GM23338 (cell line): ENCODE data around the gene EIF3B. TPM values are rescaled to one million over a fixed set of nuclear protein-coding genes. Genes with fewer than 3 reads are reported as not detected.

Source experiments
- ATAC-seq: fragments of 200-7000 bp; cut with Tn5 transposase; 3 replicates; pipeline ENCODE4 v1.9.1; 2020
- DNase-seq: peaks from one replicate; pipeline ENCODE4 v3.0.0-alpha.2; 2015; ENCODE audit warnings: low spot score
- H2AFZ ChIP-seq: fragments of 200-600 bp; sonication (generic); 2 replicates; pipeline ENCODE4 v1.8.0; 2016; ENCODE audit warnings: antibody characterized with exemption, mild to moderate bottlenecking, moderate library complexity
- H3F3A ChIP-seq: fragments of 200-600 bp; sonication (generic); replicated peaks from 2 replicates; pipeline ENCODE4 v1.8.0; 2017; ENCODE audit warnings: antibody characterized with exemption, mixed run types, low read depth
- H3K27ac ChIP-seq: fragments of 200-600 bp; sonication (generic); 2 replicates; pipeline ENCODE4 v1.6.1; 2016; ENCODE audit warnings: low read depth
- H3K27me3 ChIP-seq: fragments of 200-600 bp; sonication (generic); 2 replicates; pipeline ENCODE4 v1.8.0; 2016; ENCODE audit warnings: mild to moderate bottlenecking, mixed run types, moderate library complexity; ENCODE audit not compliant: insufficient read depth
- H3K36me3 ChIP-seq: fragments of 200-600 bp; sonication (generic); 2 replicates; pipeline ENCODE4 v1.8.0; 2016; ENCODE audit warnings: mild to moderate bottlenecking; ENCODE audit not compliant: insufficient read depth
- H3K4me1 ChIP-seq: fragments of 200-600 bp; sonication (generic); 2 replicates; pipeline ENCODE4 v1.8.0; 2016; ENCODE audit warnings: mild to moderate bottlenecking, moderate library complexity; ENCODE audit not compliant: insufficient read depth
- H3K4me2 ChIP-seq: fragments of 200-600 bp; sonication (generic); 2 replicates; pipeline ENCODE4 v1.7.1; 2017; ENCODE audit warnings: mixed run types
- H3K4me3 ChIP-seq: fragments of 200-600 bp; sonication (generic); 2 replicates; pipeline ENCODE4 v1.6.1; 2016; ENCODE audit warnings: mixed run types
- H3K79me2 ChIP-seq: fragments of 200-600 bp; sonication (generic); replicated peaks from 2 replicates; pipeline ENCODE4 v1.8.0; 2017; ENCODE audit warnings: mild to moderate bottlenecking; ENCODE audit not compliant: insufficient read depth
- H3K9me2 ChIP-seq: fragments of 200-600 bp; sonication (generic); 2 replicates; pipeline ENCODE4 v1.8.0; 2017; ENCODE audit not compliant: insufficient read depth
- H4K20me1 ChIP-seq: fragments of 200-600 bp; sonication (generic); replicated peaks from 2 replicates; pipeline ENCODE4 v1.8.0; 2017; ENCODE audit warnings: mild to moderate bottlenecking; ENCODE audit not compliant: insufficient read depth
- H3K27ac Mint-ChIP-seq: 2 replicates; pipeline ENCODE4 v1.8.0; 2020; ENCODE audit warnings: inconsistent platforms, mild to moderate bottlenecking, moderate library complexity, mixed read lengths
- H3K27me3 Mint-ChIP-seq: 3 replicates; pipeline ENCODE4 v1.8.0; 2022; ENCODE audit warnings: low read depth, mild to moderate bottlenecking, moderate library complexity, mixed read lengths, inconsistent platforms; ENCODE audit not compliant: insufficient read depth, poor library complexity
- H3K36me3 Mint-ChIP-seq: 3 replicates; pipeline ENCODE4 v1.8.0; 2021; ENCODE audit warnings: low read depth, mild to moderate bottlenecking, inconsistent platforms, moderate library complexity, mixed read lengths
- H3K4me1 Mint-ChIP-seq: 3 replicates; pipeline ENCODE4 v1.8.0; 2020; ENCODE audit warnings: mild to moderate bottlenecking, inconsistent platforms, mixed read lengths
- H3K4me3 Mint-ChIP-seq: 3 replicates; pipeline ENCODE4 v1.8.0; 2021; ENCODE audit warnings: moderate library complexity, mild to moderate bottlenecking, inconsistent platforms, mixed read lengths
- H3K9me3 Mint-ChIP-seq: 3 replicates; pipeline ENCODE4 v1.8.0; 2020; ENCODE audit warnings: moderate library complexity, mild to moderate bottlenecking, inconsistent platforms, mixed read lengths
- EZH2 ChIP-seq: fragments of 200-600 bp; sonication (generic); IDR thresholded peaks from one replicate; pipeline ENCODE4 v1.8.0; 2017; ENCODE audit warnings: antibody characterized with exemption, mild to moderate bottlenecking, low read depth; ENCODE audit not compliant: unreplicated experiment
- EZH2phosphoT487 ChIP-seq: fragments of 200-600 bp; sonication (generic); IDR thresholded peaks from one replicate; pipeline ENCODE4 v1.8.1; 2018; ENCODE audit warnings: antibody characterized with exemption; ENCODE audit not compliant: unreplicated experiment
- JUNB ChIP-seq: IDR thresholded peaks from one replicate; pipeline ENCODE4 v1.6.1; 2016; ENCODE audit warnings: antibody characterized with exemption; ENCODE audit not compliant: unreplicated experiment
- NANOG ChIP-seq: IDR thresholded peaks from 2 replicates; pipeline ENCODE4 v1.6.1; 2016; ENCODE audit warnings: antibody characterized with exemption, borderline replicate concordance
- STAT1 ChIP-seq: IDR thresholded peaks from one replicate; pipeline ENCODE4 v1.6.1; 2016; ENCODE audit warnings: antibody characterized with exemption; ENCODE audit not compliant: unreplicated experiment
- polyA plus RNA-seq: library from polyadenylated mRNA; unstranded; fragments of >200 nt; fragmentation: Nextera tagmentation; extraction: Ambion mirVana; gene quantifications from 2 replicates; pipeline ENCODE4 v1.2.1, GENCODE V29; 2016
- total RNA-seq: library from RNA; depleted of rRNA; stranded (reverse); fragments of >200 nt; shearing (Covaris generic); gene quantifications from 2 replicates; pipeline ENCODE4 v1.2.3, GENCODE V29; 2014
- TF ChIP-seq, protein P1 (sequence below): fragments of 250-450 bp; sonication (Bioruptor Pico); IDR thresholded peaks from 2 replicates; pipeline ENCODE4 v1.5.0; 2020; ENCODE audit warnings: mild to moderate bottlenecking, moderate library complexity
- TF ChIP-seq, protein P2 (sequence below), 2 experiments: fragments of 200-600 bp in 1 of 2; sonication (generic) in 1 of 2; conservative IDR thresholded peaks; 2 replicates each; pipeline versions ENCODE4 v1.5.1 to v1.6.1; 2016 to 2017; ENCODE audit warnings: antibody characterized with exemption in 2 of 2, low read depth in 2 of 2, mild to moderate bottlenecking in 2 of 2, moderate library complexity in 1 of 2

The EIF3B gene
- total and polyA plus RNA-seq, 2 experiments from 2014 or later = 106 to 355 TPM

DNA sequence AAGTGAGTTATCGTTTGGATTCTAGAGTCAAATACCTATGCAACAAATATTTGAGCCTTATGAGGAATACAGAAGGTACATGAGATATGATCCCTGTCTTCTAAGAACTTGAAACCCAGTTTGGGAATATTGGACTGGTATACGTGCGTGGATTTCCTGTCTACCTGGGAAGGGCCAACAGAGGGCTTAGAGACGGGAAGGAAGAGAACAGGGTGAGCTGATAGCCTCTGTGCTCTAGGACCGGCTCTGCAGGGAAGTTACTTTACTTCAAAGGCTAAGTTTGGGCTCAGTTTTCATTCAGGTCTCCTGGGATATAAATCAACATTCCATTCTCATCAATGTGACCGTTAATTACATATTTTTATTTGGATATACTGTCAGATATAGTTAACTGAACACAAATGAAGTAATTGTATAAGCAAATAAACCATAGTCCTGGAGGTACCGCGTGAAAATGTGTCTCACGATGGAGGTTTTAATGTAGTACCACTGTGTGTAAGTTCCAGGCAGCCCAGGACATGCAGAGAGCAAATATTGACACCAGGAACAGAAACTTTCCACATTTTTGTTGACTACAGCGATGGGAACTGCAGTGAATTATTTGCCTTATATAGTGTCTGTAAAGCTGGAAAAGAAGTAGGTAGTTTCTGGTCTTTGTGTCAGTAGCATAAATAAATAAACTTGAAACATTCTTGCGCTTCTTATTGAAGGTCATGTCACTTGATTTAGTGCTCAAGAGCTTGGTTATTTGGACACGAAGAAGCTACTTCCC, 57.4 kb downstream of the EIF3B start (continued):
- TF ChIP-seq, protein P1, sequence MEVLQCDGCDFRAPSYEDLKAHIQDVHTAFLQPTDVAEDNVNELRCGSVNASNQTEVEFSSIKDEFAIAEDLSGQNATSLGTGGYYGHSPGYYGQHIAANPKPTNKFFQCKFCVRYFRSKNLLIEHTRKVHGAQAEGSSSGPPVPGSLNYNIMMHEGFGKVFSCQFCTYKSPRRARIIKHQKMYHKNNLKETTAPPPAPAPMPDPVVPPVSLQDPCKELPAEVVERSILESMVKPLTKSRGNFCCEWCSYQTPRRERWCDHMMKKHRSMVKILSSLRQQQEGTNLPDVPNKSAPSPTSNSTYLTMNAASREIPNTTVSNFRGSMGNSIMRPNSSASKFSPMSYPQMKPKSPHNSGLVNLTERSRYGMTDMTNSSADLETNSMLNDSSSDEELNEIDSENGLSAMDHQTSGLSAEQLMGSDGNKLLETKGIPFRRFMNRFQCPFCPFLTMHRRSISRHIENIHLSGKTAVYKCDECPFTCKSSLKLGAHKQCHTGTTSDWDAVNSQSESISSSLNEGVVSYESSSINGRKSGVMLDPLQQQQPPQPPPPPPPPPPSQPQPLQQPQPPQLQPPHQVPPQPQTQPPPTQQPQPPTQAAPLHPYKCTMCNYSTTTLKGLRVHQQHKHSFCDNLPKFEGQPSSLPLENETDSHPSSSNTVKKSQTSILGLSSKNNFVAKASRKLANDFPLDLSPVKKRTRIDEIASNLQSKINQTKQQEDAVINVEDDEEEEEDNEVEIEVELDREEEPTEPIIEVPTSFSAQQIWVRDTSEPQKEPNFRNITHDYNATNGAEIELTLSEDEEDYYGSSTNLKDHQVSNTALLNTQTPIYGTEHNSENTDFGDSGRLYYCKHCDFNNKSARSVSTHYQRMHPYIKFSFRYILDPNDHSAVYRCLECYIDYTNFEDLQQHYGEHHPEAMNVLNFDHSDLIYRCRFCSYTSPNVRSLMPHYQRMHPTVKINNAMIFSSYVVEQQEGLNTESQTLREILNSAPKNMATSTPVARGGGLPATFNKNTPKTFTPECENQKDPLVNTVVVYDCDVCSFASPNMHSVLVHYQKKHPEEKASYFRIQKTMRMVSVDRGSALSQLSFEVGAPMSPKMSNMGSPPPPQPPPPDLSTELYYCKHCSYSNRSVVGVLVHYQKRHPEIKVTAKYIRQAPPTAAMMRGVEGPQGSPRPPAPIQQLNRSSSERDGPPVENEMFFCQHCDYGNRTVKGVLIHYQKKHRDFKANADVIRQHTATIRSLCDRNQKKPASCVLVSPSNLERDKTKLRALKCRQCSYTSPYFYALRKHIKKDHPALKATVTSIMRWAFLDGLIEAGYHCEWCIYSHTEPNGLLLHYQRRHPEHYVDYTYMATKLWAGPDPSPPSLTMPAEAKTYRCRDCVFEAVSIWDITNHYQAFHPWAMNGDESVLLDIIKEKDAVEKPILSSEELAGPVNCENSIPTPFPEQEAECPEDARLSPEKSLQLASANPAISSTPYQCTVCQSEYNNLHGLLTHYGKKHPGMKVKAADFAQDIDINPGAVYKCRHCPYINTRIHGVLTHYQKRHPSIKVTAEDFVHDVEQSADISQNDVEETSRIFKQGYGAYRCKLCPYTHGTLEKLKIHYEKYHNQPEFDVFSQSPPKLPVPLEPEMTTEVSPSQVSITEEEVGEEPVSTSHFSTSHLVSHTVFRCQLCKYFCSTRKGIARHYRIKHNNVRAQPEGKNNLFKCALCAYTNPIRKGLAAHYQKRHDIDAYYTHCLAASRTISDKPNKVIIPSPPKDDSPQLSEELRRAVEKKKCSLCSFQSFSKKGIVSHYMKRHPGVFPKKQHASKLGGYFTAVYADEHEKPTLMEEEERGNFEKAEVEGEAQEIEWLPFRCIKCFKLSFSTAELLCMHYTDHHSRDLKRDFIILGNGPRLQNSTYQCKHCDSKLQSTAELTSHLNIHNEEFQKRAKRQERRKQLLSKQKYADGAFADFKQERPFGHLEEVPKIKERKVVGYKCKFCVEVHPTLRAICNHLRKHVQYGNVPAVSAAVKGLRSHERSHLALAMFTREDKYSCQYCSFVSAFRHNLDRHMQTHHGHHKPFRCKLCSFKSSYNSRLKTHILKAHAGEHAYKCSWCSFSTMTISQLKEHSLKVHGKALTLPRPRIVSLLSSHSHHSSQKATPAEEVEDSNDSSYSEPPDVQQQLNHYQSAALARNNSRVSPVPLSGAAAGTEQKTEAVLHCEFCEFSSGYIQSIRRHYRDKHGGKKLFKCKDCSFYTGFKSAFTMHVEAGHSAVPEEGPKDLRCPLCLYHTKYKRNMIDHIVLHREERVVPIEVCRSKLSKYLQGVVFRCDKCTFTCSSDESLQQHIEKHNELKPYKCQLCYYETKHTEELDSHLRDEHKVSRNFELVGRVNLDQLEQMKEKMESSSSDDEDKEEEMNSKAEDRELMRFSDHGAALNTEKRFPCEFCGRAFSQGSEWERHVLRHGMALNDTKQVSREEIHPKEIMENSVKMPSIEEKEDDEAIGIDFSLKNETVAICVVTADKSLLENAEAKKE (CRISPR knock-in tag) = no peak
- TF ChIP-seq EZH2 (no peak), STAT1 (no peak), JUNB (no peak)

DNA sequence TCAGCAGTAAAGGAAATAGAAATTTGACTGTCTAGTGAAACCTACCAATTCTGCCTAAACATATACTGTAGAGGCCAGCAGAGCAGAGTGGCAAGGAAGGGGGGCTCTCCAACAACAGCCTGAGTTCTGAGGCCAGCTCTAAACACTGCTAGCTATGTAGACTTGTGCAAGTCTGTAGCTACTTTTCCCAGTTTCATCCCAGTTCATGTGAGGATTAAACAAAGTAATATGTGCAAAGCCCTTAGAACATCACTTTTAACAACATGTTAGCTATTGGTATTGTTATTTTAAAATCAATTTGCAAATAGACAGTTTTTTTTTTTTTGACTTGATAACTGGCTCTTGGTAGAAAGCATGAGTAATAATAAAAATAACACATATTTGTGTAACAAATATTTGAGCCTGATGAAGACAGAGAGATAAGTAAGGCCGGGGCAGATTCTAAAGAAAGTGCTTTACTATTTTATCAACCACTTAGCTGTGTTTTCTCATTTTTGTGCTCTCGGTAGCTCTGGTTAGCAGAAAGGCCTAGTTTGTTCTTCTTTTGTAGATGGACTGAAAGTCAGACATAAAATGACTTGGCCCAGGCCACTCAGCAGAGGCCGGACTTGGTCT, 58.1 kb downstream of the EIF3B start:
- no peak for ATAC-seq
- H3K27ac Mint-ChIP-seq = peak overlapping the region; percentile 0; the same call in 1 of the 2 replicates
- no peak overlapping the region for H3K4me3 Mint-ChIP-seq
- TF ChIP-seq JUNB = no peak
- no peak for TF ChIP-seq NANOG
- TF ChIP-seq STAT1 = no peak
- TF ChIP-seq EZH2phosphoT487 = no peak
- TF ChIP-seq, protein P2, sequence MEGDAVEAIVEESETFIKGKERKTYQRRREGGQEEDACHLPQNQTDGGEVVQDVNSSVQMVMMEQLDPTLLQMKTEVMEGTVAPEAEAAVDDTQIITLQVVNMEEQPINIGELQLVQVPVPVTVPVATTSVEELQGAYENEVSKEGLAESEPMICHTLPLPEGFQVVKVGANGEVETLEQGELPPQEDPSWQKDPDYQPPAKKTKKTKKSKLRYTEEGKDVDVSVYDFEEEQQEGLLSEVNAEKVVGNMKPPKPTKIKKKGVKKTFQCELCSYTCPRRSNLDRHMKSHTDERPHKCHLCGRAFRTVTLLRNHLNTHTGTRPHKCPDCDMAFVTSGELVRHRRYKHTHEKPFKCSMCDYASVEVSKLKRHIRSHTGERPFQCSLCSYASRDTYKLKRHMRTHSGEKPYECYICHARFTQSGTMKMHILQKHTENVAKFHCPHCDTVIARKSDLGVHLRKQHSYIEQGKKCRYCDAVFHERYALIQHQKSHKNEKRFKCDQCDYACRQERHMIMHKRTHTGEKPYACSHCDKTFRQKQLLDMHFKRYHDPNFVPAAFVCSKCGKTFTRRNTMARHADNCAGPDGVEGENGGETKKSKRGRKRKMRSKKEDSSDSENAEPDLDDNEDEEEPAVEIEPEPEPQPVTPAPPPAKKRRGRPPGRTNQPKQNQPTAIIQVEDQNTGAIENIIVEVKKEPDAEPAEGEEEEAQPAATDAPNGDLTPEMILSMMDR (conservative IDR thresholded peaks at IDR 0.05; ENCODE audit: low read depth in 2 of 2) = no peak

More for the DNA sequence above, 58.1 kb downstream of the EIF3B start:
- Histone ChIP-seq H3F3A (0 out of 2 replicates have a peak, but pooled peaks cover 9% of the 10 kb centered on the region), H2AFZ (no peak overlapping the region), H3K4me2 (no peak overlapping the region), H3K27ac (peak overlapping the region; percentile 52), H4K20me1 (no peaks in the 10 kb centered on the region; the same call in 1 of the 2 replicates), H3K27me3 (no peaks in the 10 kb centered on the region), H3K36me3 (no peaks in the 10 kb centered on the region), H3K79me2 (peaks cover 72% of the 10 kb centered on the region), H3K4me1 (peaks cover 11% of the 10 kb centered on the region), H3K4me3 (no peak overlapping the region), H3K9me2 (no peaks in the 10 kb centered on the region)
- no peaks in the 10 kb centered on the region for H3K36me3 Mint-ChIP-seq
- H3K9me3 Mint-ChIP-seq = no peaks in the 10 kb centered on the region
- H3K4me1 Mint-ChIP-seq = peaks cover 34% of the 10 kb centered on the region
- H3K27me3 Mint-ChIP-seq = peaks cover 9% of the 10 kb centered on the region
- no peak for DNase-seq
